GM13976 (cell line): Measurements from ENCODE around the gene MYO1A.

Experiments used
- DNase-seq: peaks from one replicate; pipeline ENCODE4 v3.0.0; 2012; ENCODE audit warnings: low spot score
- in situ Hi-C: fragments of 300-500 bp; cut with MboI; formaldehyde crosslinking; loops from one replicate; pipeline ENCODE4 v1.12.0; 2022; ENCODE audit warnings: low sequenced_read_pairs, mixed read lengths, inconsistent platforms; ENCODE audit not compliant: unreplicated experiment
- TF ChIP-seq, protein P1 (sequence below): IDR thresholded peaks from 2 replicates; pipeline ENCODE4 v1.5.1; 2012; ENCODE audit warnings: borderline replicate concordance, mild to moderate bottlenecking; ENCODE audit not compliant: insufficient read depth; ENCODE audit errors: extremely low read depth, missing control alignments, control extremely low read depth

MYO1A gene

DNA sequence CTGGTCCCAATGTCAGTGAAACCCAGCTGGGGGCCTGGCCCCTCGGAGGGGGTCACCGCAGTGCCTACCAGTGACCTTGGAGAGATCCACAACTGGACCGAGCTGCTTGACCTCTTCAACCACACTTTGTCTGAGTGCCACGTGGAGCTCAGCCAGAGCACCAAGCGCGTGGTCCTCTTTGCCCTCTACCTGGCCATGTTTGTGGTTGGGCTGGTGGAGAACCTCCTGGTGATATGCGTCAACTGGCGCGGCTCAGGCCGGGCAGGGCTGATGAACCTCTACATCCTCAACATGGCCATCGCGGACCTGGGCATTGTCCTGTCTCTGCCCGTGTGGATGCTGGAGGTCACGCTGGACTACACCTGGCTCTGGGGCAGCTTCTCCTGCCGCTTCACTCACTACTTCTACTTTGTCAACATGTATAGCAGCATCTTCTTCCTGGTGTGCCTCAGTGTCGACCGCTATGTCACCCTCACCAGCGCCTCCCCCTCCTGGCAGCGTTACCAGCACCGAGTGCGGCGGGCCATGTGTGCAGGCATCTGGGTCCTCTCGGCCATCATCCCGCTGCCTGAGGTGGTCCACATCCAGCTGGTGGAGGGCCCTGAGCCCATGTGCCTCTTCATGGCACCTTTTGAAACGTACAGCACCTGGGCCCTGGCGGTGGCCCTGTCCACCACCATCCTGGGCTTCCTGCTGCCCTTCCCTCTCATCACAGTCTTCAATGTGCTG lies 54.6 kb downstream of the MYO1A start:
- TF ChIP-seq, protein P1, sequence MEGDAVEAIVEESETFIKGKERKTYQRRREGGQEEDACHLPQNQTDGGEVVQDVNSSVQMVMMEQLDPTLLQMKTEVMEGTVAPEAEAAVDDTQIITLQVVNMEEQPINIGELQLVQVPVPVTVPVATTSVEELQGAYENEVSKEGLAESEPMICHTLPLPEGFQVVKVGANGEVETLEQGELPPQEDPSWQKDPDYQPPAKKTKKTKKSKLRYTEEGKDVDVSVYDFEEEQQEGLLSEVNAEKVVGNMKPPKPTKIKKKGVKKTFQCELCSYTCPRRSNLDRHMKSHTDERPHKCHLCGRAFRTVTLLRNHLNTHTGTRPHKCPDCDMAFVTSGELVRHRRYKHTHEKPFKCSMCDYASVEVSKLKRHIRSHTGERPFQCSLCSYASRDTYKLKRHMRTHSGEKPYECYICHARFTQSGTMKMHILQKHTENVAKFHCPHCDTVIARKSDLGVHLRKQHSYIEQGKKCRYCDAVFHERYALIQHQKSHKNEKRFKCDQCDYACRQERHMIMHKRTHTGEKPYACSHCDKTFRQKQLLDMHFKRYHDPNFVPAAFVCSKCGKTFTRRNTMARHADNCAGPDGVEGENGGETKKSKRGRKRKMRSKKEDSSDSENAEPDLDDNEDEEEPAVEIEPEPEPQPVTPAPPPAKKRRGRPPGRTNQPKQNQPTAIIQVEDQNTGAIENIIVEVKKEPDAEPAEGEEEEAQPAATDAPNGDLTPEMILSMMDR: no peak
- no peak for DNase-seq
- in situ Hi-C loops: loop anchor here (25.0 kb wide), 1 partner anchor 158 kb away; no protein-coding TSS in a partner anchor

DNA sequence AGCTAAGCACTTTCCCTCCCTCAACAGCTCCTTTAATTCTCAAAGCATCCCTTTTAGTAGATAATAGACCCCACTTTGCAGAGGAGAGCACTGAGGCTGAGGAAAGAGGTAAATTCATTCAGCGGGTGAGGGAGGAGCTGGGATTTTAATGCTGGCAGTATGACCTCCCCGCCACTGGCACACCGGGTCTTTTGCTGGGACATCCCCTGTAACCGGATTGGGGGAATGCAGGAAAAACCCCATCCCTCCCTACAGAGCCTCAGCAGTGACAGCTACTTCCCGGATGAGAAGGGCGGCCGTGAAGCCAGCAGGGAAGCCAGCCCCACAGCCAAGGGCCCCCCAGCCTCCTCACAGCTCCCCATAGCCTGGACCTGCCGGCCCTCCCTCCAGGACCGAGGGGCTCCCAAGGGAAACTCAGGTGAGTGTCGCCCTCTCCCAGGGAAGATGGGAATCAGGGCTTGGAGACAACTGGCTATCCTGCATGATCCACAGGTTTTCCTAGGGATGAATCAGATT lies 55.6 kb downstream of the MYO1A start:
- in situ Hi-C loops: loop anchor here (25.0 kb wide), 1 partner anchor 157 kb away; no protein-coding TSS in a partner anchor
- TF ChIP-seq, protein P1: no peak

DNA sequence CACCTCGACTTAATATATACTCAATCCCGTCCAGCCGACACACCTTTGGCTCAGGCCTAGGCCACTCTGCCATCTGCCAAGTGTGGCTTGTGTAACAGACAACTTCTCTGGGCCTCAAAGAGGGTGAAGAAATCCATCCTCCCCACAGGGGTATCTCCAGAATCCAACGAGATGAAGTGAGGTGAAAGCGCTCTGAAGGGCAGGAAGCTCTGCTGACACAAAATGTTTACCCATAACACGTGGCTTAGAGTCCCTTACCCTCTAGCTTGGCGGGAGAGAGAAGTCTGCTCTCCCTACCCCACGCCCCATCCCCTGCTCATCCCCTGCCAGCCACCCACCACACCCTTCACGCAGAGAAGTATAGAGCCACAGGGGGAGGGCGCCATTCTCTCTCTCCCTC lies 56.6 kb downstream of the MYO1A start:
- TF ChIP-seq, protein P1: no peak
- DNase-seq: no peak
- in situ Hi-C loops: loop anchor here (25.0 kb wide), 1 partner anchor 156 kb away; no protein-coding TSS in a partner anchor

More for the DNA sequence above, 55.6 kb downstream of the MYO1A start:
- no peak for DNase-seq

DNA sequence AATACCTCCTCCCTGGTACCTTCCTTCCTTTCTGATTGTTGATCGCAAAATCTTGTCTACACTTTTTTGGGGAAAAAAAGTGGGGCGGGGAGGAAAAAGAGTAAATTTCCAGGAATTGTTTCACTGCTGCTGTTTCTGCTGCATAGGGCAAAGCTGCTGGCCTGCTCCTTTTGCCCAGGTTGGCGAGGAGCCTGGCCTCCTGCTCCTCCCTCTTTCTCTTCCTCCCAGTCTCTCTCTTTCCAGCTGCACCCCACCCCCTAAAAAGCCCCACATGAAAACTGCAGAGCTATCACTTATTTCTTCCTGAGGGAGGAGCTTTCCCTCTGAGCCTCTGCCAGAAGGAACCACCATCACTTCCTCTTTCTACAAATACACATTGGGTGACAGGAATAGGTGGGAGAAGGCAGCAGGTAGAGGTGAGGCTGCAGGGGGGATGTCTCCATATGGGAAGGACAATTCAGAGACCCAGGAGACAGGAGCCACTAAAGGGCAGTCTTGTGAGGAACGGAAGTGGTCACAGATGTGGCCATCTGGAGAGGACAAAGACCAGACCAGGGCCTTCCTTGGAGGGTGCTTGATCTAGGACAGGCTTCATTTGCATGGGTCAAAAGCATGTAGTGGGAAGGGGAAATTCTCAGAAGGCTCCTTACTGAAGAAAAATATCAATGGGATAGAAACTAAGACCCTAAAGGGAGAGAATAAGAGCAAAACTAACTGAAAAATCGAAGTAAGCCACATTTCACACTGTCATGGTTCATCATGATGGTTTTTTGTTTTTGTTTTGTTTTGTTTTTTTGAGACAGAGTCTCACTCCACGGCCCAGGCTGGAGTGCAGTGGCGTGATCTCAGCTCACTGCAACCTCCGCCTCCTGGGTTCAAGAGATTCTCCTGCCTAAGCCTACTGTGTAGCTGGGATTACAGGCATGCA lies 58.3 kb downstream of the MYO1A start:
- TF ChIP-seq, protein P1: no peak
- in situ Hi-C loops: loop anchor here (25.0 kb wide), 1 partner anchor 154 kb away; no protein-coding TSS in a partner anchor
- DNase-seq: no peak

DNA sequence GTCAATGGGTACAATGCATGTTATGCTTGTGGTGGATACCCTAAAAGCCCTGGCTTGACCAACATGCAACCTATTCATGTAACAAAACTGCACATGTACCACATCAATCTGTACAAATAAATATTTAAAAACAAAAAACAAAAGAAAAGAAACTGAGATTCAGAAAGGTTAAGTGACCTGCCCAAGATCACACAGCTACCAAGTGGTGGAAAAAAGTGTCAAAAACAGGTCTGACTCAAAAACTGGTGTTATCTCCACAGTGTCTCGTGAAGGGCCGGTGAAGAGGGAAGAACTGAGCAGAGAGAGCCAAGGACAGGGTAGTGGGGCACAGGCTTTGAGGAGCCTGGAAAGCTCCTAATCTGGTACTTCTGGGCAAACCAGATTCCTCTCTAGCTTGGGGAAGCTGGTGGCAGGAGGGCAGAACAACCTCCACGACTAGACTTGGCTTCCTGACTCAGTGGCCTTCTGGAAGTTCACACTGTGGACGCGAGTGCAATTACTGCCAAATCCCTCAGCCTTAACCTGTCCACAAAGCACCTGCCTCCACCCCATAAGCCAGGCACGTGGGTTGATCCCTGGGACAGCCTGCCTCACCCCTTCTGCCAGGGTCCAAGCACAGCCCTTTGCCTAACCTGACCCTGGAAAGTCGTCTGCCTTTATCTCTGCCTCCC lies 59.1 kb downstream of the MYO1A start:
- peak; percentile 11 for DNase-seq
- in situ Hi-C loops: loop anchor here (25.0 kb wide), 1 partner anchor 153 kb away; no protein-coding TSS in a partner anchor
- TF ChIP-seq, protein P1: no peak
